ENCODE measurements around the gene DDX1.

DNA sequence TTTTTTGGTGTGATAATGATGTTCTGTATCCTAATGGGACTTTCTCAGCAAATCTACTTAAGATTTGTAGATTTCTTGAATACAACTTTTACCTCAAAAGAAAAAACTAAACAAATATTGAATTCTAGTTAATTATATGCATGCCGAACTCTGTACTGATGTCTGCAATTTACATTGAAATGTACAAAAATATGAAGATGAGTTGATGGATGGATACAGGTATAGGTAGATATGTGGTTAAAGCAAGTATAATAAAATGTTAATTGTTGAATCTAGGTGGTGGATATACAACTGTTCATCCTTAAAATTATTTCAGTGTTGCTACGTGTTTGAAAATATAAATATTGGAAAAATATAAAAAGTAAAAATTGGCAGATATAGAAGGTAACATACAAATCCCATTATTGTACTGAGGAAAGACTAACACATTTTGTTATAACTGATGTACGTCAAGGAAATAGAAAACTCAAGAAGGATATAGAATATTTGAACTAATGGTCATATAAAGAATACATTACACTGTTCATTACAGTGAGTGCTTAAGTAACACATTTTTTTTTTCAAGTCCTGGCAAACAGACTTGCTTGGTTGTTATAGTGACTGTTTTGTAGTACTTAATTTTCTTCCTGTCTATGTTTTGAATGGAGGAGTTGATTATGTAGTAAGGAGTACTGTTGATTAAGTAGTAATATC lies 33.8 kb downstream of the DDX1 start:
- TF ChIP-seq, protein P1, sequence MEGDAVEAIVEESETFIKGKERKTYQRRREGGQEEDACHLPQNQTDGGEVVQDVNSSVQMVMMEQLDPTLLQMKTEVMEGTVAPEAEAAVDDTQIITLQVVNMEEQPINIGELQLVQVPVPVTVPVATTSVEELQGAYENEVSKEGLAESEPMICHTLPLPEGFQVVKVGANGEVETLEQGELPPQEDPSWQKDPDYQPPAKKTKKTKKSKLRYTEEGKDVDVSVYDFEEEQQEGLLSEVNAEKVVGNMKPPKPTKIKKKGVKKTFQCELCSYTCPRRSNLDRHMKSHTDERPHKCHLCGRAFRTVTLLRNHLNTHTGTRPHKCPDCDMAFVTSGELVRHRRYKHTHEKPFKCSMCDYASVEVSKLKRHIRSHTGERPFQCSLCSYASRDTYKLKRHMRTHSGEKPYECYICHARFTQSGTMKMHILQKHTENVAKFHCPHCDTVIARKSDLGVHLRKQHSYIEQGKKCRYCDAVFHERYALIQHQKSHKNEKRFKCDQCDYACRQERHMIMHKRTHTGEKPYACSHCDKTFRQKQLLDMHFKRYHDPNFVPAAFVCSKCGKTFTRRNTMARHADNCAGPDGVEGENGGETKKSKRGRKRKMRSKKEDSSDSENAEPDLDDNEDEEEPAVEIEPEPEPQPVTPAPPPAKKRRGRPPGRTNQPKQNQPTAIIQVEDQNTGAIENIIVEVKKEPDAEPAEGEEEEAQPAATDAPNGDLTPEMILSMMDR (optimal IDR thresholded peaks at IDR 0.05 in 1 of 3, IDR thresholded peaks at IDR 0.05 in 1 of 3, conservative IDR thresholded peaks at IDR 0.05 in 1 of 3; ENCODE audit: extremely low read depth in 1 of 3, insufficient read depth in 2 of 3, low read length in 3 of 3) = no peak
- TF ChIP-seq EZH2 (IDR thresholded peaks at IDR 0.05; ENCODE audit: low read length) = no peak

Measured in keratinocyte (primary cell).